HFFc6 (cell line): ENCODE data around the gene LHCGR. TPM values are rescaled to one million over a fixed set of nuclear protein-coding genes. Genes with fewer than 3 reads are reported as not detected.

Experiments
- DNase-seq: peaks from one replicate; pipeline ENCODE4 v3.0.0-alpha.2; 2018
- H3K27ac Mint-ChIP-seq: 2 replicates; pipeline ENCODE4 v1.8.0; 2020; ENCODE audit warnings: mild to moderate bottlenecking, mixed read lengths
- H3K27me3 Mint-ChIP-seq: 2 replicates; pipeline ENCODE4 v1.8.0; 2021; ENCODE audit warnings: mild to moderate bottlenecking, moderate library complexity, mixed read lengths; ENCODE audit not compliant: insufficient read depth
- H3K36me3 Mint-ChIP-seq: 2 replicates; pipeline ENCODE4 v1.8.0; 2021; ENCODE audit warnings: low read depth, mixed read lengths
- H3K4me1 Mint-ChIP-seq: 2 replicates; pipeline ENCODE4 v1.8.0; 2020; ENCODE audit warnings: low read depth, mixed read lengths
- H3K4me3 Mint-ChIP-seq: 2 replicates; pipeline ENCODE4 v1.8.0; 2020; ENCODE audit warnings: mild to moderate bottlenecking, moderate library complexity, mixed read lengths
- H3K9me3 Mint-ChIP-seq: 2 replicates; pipeline ENCODE4 v1.8.0; 2020; ENCODE audit warnings: mild to moderate bottlenecking, mixed read lengths
- long read RNA-seq: library from polyadenylated mRNA; unstranded; transcript quantifications from one replicate; pipeline ENCODE4 v2.0.0, GENCODE V29; 2019
- total RNA-seq, 6 experiments: library from RNA; stranded (reverse); fragmentation: NEBNext Ultra II Directional; extraction: Animal tissue kit (Norgen Biotek cat#: 25700); gene quantifications; 2 replicates in 1 of 6; 3 replicates in 5 of 6; pipeline ENCODE4 v1.2.3, GENCODE V29; 2021
- TF ChIP-seq, protein P1 (sequence below): fragments of 200-600 bp; sonication (generic); IDR thresholded peaks from 2 replicates; pipeline ENCODE4 v1.5.0; 2021; ENCODE audit warnings: antibody characterized with exemption, mild to moderate bottlenecking

Gene LHCGR
- total RNA-seq: not detected
- long read RNA-seq: 0 reads

- Mint-ChIP-seq H3K36me3 (no peaks in the 10 kb centered on the region), H3K4me1 (no peaks in the 10 kb centered on the region), H3K27me3 (peaks cover 1% of the 10 kb centered on the region; the same call in 1 of the 2 replicates), H3K9me3 (peaks cover 4% of the 10 kb centered on the region), H3K4me3 (no peak within 1 kb of the TSS), H3K27ac (no peak within 1 kb of the TSS)
- TF ChIP-seq, protein P1, sequence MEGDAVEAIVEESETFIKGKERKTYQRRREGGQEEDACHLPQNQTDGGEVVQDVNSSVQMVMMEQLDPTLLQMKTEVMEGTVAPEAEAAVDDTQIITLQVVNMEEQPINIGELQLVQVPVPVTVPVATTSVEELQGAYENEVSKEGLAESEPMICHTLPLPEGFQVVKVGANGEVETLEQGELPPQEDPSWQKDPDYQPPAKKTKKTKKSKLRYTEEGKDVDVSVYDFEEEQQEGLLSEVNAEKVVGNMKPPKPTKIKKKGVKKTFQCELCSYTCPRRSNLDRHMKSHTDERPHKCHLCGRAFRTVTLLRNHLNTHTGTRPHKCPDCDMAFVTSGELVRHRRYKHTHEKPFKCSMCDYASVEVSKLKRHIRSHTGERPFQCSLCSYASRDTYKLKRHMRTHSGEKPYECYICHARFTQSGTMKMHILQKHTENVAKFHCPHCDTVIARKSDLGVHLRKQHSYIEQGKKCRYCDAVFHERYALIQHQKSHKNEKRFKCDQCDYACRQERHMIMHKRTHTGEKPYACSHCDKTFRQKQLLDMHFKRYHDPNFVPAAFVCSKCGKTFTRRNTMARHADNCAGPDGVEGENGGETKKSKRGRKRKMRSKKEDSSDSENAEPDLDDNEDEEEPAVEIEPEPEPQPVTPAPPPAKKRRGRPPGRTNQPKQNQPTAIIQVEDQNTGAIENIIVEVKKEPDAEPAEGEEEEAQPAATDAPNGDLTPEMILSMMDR: no peak
- no peak for DNase-seq
These were observed at the start of gene LHCGR for GRCh38 chr2:48755473-48755872. TSS of gene LHCGR (minus strand) at chr2:48755724. CDS start at chr2:48755671, 53 bp downstream.

DNA sequence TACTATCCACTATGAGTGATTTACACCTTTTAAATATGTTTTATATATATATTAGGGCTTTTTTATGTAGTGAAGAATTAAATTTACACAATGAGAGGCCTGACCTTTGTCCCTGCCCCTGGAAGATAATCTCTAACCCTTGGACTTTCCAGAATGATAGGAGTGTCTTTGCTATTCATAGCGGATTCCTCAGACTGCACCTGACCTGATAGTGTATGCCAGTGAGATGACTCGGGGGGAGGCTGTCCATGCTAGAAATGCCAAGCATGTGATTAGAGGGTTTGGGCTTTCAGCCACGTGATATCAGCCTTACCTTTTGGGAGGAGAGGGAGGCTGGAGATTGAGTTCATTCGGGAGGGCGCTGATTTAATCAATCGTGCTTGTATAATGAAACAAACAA is 44.1 kb upstream of the LHCGR start:
- no peaks in the 10 kb centered on the region; the same call in 1 of the 2 replicates for H3K36me3 Mint-ChIP-seq
- TF ChIP-seq, protein P1: no peak
- no peaks in the 10 kb centered on the region for H3K27me3 Mint-ChIP-seq
- DNase-seq: no peak
- H3K9me3 Mint-ChIP-seq: peaks cover 58% of the 10 kb centered on the region
- no peaks in the 10 kb centered on the region for H3K4me1 Mint-ChIP-seq
- H3K27ac Mint-ChIP-seq: no peak overlapping the region
- H3K4me3 Mint-ChIP-seq: no peak overlapping the region

DNA sequence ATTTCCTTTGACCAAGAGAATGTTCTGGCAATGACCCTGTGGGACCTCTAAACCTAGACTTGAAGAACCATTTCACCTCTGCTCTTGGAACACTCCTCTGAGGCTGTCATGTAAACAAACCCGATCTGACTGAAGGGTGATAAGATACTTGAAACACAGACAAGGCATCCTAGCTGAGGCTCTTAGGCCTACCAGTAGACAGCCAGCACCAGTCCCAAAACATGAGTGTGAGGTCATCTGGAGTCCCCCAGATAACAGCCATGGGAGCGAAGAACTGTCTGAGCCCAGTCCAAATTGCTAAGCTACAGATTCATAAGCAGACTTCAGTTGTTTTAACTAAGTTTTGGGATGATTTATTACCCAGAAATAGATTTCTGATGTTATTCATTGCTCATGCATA is 39.5 kb upstream of the LHCGR start:
- Mint-ChIP-seq H3K27me3 (no peaks in the 10 kb centered on the region), H3K9me3 (peaks cover 65% of the 10 kb centered on the region), H3K36me3 (peaks cover 5% of the 10 kb centered on the region), H3K27ac (no peak overlapping the region), H3K4me3 (no peak overlapping the region), H3K4me1 (no peaks in the 10 kb centered on the region)
- no peak for DNase-seq
- TF ChIP-seq, protein P1: no peak

GRCh38 chr2:48793671-48794070 is 38.1 kb upstream of the LHCGR start:
- no peak for DNase-seq
- Mint-ChIP-seq H3K9me3 (peaks cover 58% of the 10 kb centered on the region), H3K4me3 (no peak overlapping the region), H3K27ac (no peak overlapping the region), H3K36me3 (peaks cover 5% of the 10 kb centered on the region), H3K4me1 (no peaks in the 10 kb centered on the region), H3K27me3 (0 out of 2 replicates have a peak, but pooled peaks cover under 1% of the 10 kb centered on the region)
- TF ChIP-seq, protein P1: no peak

- Mint-ChIP-seq H3K4me1 (no peaks in the 10 kb centered on the region), H3K4me3 (no peak overlapping the region), H3K27ac (no peak overlapping the region), H3K9me3 (peaks cover 61% of the 10 kb centered on the region), H3K27me3 (0 out of 2 replicates have a peak, but pooled peaks cover 1% of the 10 kb centered on the region), H3K36me3 (peaks cover 5% of the 10 kb centered on the region)
- TF ChIP-seq, protein P1: no peak
- no peak for DNase-seq
These were observed 36.5 kb upstream of the LHCGR start for GRCh38 chr2:48792030-48792429.
